Liver (tissue), 3 donors: ENCODE data around the gene EOMES.

Experiments used
- ATF3 ChIP-seq: IDR thresholded peaks from 2 replicates; pipeline ENCODE4 v1.6.1; 2016; ENCODE audit warnings: antibody characterized with exemption
- CTCF ChIP-seq: fragments of 150-350 bp; IDR thresholded peaks from 2 replicates; pipeline ENCODE4 v1.5.1; 2017; ENCODE audit warnings: improper control_type of control experiment, low read depth, low read length; ENCODE audit not compliant: missing input control
- EGR1 ChIP-seq, 2 donors: IDR thresholded peaks; 2 replicates each; pipeline ENCODE4 v1.6.1; 2016 to 2018; ENCODE audit warnings: antibody characterized with exemption in 2 of 2, low read depth in 2 of 2
- FOXA1 ChIP-seq: IDR thresholded peaks from 2 replicates; pipeline ENCODE4 v1.6.1; 2016; ENCODE audit warnings: antibody characterized with exemption
- GABPA ChIP-seq, 2 donors: IDR thresholded peaks in 1 of 2; conservative IDR thresholded peaks in 1 of 2; 2 replicates each; pipeline ENCODE4 v1.6.1; 2016; ENCODE audit warnings: antibody characterized with exemption in 2 of 2, mild to moderate bottlenecking in 1 of 2, moderate library complexity in 1 of 2
- HNF4A ChIP-seq, 2 donors: conservative IDR thresholded peaks; 2 replicates each; pipeline ENCODE4 v1.6.1; 2016; ENCODE audit warnings: antibody characterized with exemption in 2 of 2, mild to moderate bottlenecking in 2 of 2
- JUND ChIP-seq, 2 donors: IDR thresholded peaks; 2 replicates each; pipeline ENCODE4 v1.6.1; 2016; ENCODE audit warnings: antibody characterized with exemption in 2 of 2
- RAD21 ChIP-seq, 2 donors: IDR thresholded peaks; 2 replicates each; pipeline ENCODE4 v1.6.1; 2016; ENCODE audit warnings: antibody characterized with exemption in 2 of 2, mild to moderate bottlenecking in 2 of 2
- RXRA ChIP-seq, 2 donors: IDR thresholded peaks; 2 replicates each; pipeline ENCODE4 v1.6.1; 2017 to 2018; ENCODE audit warnings: antibody characterized with exemption in 2 of 2, mild to moderate bottlenecking in 1 of 2
- SP1 ChIP-seq: IDR thresholded peaks from 2 replicates; pipeline ENCODE4 v1.6.1; 2018; ENCODE audit warnings: antibody characterized with exemption, mild to moderate bottlenecking
- YY1 ChIP-seq: IDR thresholded peaks from 2 replicates; pipeline ENCODE4 v1.6.1; 2016; ENCODE audit warnings: antibody characterized with exemption, mild to moderate bottlenecking
- ZBTB33 ChIP-seq: IDR thresholded peaks from 2 replicates; pipeline ENCODE4 v1.6.1; 2016; ENCODE audit warnings: antibody characterized with exemption
- TF ChIP-seq, protein P1 (sequence below): IDR thresholded peaks from 2 replicates; pipeline ENCODE4 v1.6.1; 2016; ENCODE audit warnings: antibody characterized with exemption
- TF ChIP-seq, protein P2 (sequence below): IDR thresholded peaks from 2 replicates; pipeline ENCODE4 v1.6.1; 2016; ENCODE audit warnings: antibody characterized with exemption, mild to moderate bottlenecking
- donor health status: healthy.
- donor health status: healthy.

DNA sequence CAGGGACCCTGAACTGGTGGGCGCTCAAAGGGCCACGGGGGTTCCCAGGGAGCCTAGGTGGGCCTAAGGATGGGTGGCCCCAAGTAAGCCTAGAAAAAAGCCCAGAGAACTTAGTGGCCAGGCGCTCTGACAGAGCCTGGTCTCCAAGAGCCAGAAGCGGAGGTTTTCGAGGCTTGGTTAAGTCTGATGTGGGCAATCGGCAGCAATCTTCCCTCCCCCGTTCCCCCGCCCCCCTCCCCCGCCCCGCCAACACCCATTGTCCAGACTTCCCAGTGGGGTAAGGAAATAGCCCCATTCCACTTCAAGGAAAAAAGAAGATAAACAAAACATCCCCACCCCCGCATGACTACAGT lies 6.7 kb downstream of the EOMES start:
- TF ChIP-seq, protein P1, sequence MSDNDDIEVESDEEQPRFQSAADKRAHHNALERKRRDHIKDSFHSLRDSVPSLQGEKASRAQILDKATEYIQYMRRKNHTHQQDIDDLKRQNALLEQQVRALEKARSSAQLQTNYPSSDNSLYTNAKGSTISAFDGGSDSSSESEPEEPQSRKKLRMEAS, result no peak
- TF ChIP-seq JUND (IDR thresholded peaks at IDR 0.05) (no peak), CTCF (no peak), ZBTB33 (no peak), SP1 (no peak), GABPA (IDR thresholded peaks at IDR 0.05 in 1 of 2, conservative IDR thresholded peaks at IDR 0.05 in 1 of 2) (no peak), FOXA1 (no peak), HNF4A (conservative IDR thresholded peaks at IDR 0.05) (no peak), YY1 (no peak), EGR1 (IDR thresholded peaks at IDR 0.05; ENCODE audit: low read depth in 2 of 2) (no peak), ATF3 (no peak), RAD21 (IDR thresholded peaks at IDR 0.05) (no peak), RXRA (IDR thresholded peaks at IDR 0.05) (no peak)
- TF ChIP-seq, protein P2, sequence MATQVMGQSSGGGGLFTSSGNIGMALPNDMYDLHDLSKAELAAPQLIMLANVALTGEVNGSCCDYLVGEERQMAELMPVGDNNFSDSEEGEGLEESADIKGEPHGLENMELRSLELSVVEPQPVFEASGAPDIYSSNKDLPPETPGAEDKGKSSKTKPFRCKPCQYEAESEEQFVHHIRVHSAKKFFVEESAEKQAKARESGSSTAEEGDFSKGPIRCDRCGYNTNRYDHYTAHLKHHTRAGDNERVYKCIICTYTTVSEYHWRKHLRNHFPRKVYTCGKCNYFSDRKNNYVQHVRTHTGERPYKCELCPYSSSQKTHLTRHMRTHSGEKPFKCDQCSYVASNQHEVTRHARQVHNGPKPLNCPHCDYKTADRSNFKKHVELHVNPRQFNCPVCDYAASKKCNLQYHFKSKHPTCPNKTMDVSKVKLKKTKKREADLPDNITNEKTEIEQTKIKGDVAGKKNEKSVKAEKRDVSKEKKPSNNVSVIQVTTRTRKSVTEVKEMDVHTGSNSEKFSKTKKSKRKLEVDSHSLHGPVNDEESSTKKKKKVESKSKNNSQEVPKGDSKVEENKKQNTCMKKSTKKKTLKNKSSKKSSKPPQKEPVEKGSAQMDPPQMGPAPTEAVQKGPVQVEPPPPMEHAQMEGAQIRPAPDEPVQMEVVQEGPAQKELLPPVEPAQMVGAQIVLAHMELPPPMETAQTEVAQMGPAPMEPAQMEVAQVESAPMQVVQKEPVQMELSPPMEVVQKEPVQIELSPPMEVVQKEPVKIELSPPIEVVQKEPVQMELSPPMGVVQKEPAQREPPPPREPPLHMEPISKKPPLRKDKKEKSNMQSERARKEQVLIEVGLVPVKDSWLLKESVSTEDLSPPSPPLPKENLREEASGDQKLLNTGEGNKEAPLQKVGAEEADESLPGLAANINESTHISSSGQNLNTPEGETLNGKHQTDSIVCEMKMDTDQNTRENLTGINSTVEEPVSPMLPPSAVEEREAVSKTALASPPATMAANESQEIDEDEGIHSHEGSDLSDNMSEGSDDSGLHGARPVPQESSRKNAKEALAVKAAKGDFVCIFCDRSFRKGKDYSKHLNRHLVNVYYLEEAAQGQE, result no peak
